C4-2B (cell line): ENCODE results near the gene VWF.

Experiments
- ZFX ChIP-seq: fragments of 450-650 bp; IDR thresholded peaks from 2 replicates; pipeline ENCODE4 v1.6.1; 2017
- TF ChIP-seq, protein P1 (sequence below): fragments of 450-650 bp; conservative IDR thresholded peaks from 2 replicates; pipeline ENCODE4 v1.5.1; 2017; ENCODE audit warnings: mild to moderate bottlenecking

DNA sequence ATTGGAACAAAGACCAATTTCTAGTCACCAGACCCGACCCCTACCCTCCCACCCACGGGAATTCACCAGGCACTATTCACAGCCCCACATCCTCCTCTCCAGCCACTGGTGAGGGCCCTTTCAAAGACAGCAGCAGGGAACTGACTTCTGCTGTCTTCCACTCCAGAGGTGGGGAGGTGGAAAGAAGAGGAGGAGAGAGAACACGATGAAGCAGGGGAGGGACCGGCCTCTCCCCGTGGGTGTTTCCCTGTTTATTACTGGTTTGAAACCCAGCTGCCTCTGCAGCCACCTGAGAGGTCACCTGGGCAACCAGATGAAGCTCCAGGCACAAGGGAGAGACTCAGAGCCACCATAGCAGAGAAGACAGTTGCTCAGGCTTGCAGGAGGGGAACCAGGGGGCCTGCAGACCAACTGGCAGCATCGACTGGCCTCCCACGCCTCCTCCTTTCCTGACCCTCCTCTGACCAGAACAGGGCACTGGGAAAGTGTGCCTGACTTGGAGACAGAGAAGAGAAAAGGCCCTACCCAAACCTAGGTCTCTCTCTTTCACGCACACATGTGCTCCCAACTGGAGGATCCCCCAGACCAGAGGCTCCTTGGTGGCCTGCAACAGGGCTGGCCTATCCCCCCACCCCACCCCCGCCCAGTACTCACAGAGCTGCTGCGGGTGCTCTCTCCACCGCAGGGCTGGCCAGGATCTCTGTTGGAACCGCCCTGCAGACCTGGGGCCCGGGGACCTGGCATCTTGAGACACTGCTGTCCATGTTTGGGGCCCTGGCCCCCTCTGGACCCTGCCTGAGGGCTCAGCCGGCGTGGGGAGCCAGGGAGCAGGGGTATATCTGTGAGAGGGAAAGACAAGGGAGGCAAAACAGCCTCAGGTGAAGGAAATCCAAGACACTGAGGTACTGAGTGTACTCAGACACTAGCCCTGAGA, 202.2 kb downstream of the VWF start:
- TF ChIP-seq, protein P1, sequence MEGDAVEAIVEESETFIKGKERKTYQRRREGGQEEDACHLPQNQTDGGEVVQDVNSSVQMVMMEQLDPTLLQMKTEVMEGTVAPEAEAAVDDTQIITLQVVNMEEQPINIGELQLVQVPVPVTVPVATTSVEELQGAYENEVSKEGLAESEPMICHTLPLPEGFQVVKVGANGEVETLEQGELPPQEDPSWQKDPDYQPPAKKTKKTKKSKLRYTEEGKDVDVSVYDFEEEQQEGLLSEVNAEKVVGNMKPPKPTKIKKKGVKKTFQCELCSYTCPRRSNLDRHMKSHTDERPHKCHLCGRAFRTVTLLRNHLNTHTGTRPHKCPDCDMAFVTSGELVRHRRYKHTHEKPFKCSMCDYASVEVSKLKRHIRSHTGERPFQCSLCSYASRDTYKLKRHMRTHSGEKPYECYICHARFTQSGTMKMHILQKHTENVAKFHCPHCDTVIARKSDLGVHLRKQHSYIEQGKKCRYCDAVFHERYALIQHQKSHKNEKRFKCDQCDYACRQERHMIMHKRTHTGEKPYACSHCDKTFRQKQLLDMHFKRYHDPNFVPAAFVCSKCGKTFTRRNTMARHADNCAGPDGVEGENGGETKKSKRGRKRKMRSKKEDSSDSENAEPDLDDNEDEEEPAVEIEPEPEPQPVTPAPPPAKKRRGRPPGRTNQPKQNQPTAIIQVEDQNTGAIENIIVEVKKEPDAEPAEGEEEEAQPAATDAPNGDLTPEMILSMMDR: no peak
- TF ChIP-seq ZFX: no peak
